H1 (cell line): ENCODE measurements around the gene ZNF556. TPM values are rescaled to one million over a fixed set of nuclear protein-coding genes. Genes with fewer than 3 reads are reported as not detected.
A peak's percentile ranks its signal among the peaks of the same experiment; 100 is the strongest.

Source experiments
- CTCF ChIA-PET: fragments of 300-600 bp; sonication (Branson Sonifier 250); formaldehyde crosslinking; loops from one replicate; lab custom pipeline; 2021; ENCODE audit not compliant: partially characterized antibody; lab: Charles Lee
- POLR2A ChIA-PET: fragments of 300-600 bp; sonication (Branson Sonifier 250); formaldehyde crosslinking; loops from one replicate; lab custom pipeline; 2021; ENCODE audit warnings: inconsistent platforms; ENCODE audit not compliant: partially characterized antibody; lab: Charles Lee
- DNase-seq, 2 experiments: peaks; one replicate each; pipeline versions ENCODE4 v3.0.0 to v3.0.0-alpha.2; 2010 to 2022; ENCODE audit warnings: low spot score in 2 of 2, low read depth in 1 of 2, mixed read lengths in 1 of 2
- FAIRE-seq: peaks from 2 replicates; lab custom pipeline; 2011; peaks lifted over from hg19 to GRCh38; lab: Jason Lieb, UNC
- H2AFZ ChIP-seq: 2 replicates; pipeline ENCODE4 v1.8.1; 2012; ENCODE audit warnings: low read length, inconsistent platforms
- H2AK5ac ChIP-seq: 2 replicates; pipeline ENCODE4 v1.6.1; 2013; ENCODE audit warnings: low read depth, low read length
- H2BK120ac ChIP-seq: replicated peaks from 2 replicates; pipeline ENCODE3; 2013; ENCODE audit warnings: low read depth, low read length, inconsistent platforms
- H2BK12ac ChIP-seq: 2 replicates; pipeline ENCODE4 v1.6.1; 2013; ENCODE audit warnings: low read depth, low read length
- H2BK15ac ChIP-seq: 2 replicates; pipeline ENCODE4 v1.6.1; 2013; ENCODE audit warnings: low read length
- H2BK20ac ChIP-seq: 2 replicates; pipeline ENCODE4 v1.6.1; 2013; ENCODE audit warnings: low read length
- H2BK5ac ChIP-seq: 2 replicates; pipeline ENCODE4 v1.6.1; 2013; ENCODE audit warnings: low read depth, low read length
- H3K14ac ChIP-seq: 2 replicates; pipeline ENCODE4 v1.6.1; 2013; ENCODE audit warnings: inconsistent platforms; ENCODE audit not compliant: insufficient read length
- H3K18ac ChIP-seq: 2 replicates; pipeline ENCODE4 v1.6.1; 2013; ENCODE audit warnings: low read length; ENCODE audit errors: extremely low read depth
- H3K23ac ChIP-seq: 2 replicates; pipeline ENCODE4 v1.6.1; 2013; ENCODE audit warnings: inconsistent platforms; ENCODE audit not compliant: insufficient read length
- H3K23me2 ChIP-seq: 2 replicates; pipeline ENCODE4 v1.6.1; 2013; ENCODE audit warnings: low read depth, low read length
- H3K27ac ChIP-seq: 2 replicates; pipeline ENCODE4 v1.6.1; 2011; ENCODE audit warnings: low read depth, low read length, inconsistent platforms
- H3K27me3 ChIP-seq, 4 experiments: replicated peaks in 1 of 4; 1 replicate in 1 of 4; 2 replicates in 3 of 4; pipeline versions ENCODE4 v1.6.1 to v1.8.1; 2011 to 2013; ENCODE audit warnings: low read length in 3 of 4, mild to moderate bottlenecking in 3 of 4, inconsistent platforms in 2 of 4, mixed read lengths in 2 of 4, moderate library complexity in 1 of 4; ENCODE audit not compliant: control insufficient read depth in 3 of 4, insufficient read depth in 3 of 4; ENCODE audit errors: extremely low read depth in 1 of 4
- H3K36me3 ChIP-seq, 4 experiments: 2 replicates each; pipeline versions ENCODE4 v1.6.1 to v1.8.1; 2011 to 2013; ENCODE audit warnings: mild to moderate bottlenecking in 4 of 4, low read length in 3 of 4, moderate library complexity in 2 of 4, control low read depth in 1 of 4, inconsistent platforms in 1 of 4; ENCODE audit not compliant: insufficient read depth in 4 of 4, control insufficient read depth in 2 of 4
- H3K4ac ChIP-seq: replicated peaks from 2 replicates; pipeline ENCODE3; 2013; ENCODE audit warnings: low read length, low read depth, mixed read lengths, inconsistent platforms; ENCODE audit not compliant: insufficient read length
- H3K4me1 ChIP-seq, 4 experiments: replicated peaks in 1 of 4; 1 replicate in 1 of 4; 2 replicates in 3 of 4; pipeline versions ENCODE4 v1.6.1 to v1.8.1; 2011 to 2013; ENCODE audit warnings: low read length in 3 of 4, inconsistent platforms in 2 of 4, mixed read lengths in 1 of 4; ENCODE audit not compliant: insufficient read depth in 4 of 4, control insufficient read depth in 3 of 4
- H3K4me2 ChIP-seq, 2 experiments: 2 replicates each; pipeline versions ENCODE4 v1.6.1 to v1.8.1; 2011 to 2013; ENCODE audit warnings: low read depth in 2 of 2, low read length in 2 of 2, control low read depth in 1 of 2, inconsistent platforms in 1 of 2, mild to moderate bottlenecking in 1 of 2; ENCODE audit not compliant: insufficient read depth in 1 of 2
- H3K4me3 ChIP-seq, 4 experiments: fragments of 200-600, 300-600 bp in 1 of 4; sonication (generic), shearing (Covaris generic), sonication (Bioruptor Twin) in 1 of 4; 2 replicates each; pipeline versions ENCODE4 v1.5.1 to v1.8.1; 2011 to 2016; ENCODE audit warnings: low read length in 4 of 4, low read depth in 3 of 4, control low read depth in 2 of 4, inconsistent platforms in 2 of 4, mild to moderate bottlenecking in 2 of 4, mixed read lengths in 1 of 4, moderate library complexity in 1 of 4; ENCODE audit not compliant: insufficient read depth in 2 of 4; ENCODE audit errors: extremely low read depth in 1 of 4
- H3K56ac ChIP-seq: replicated peaks from 2 replicates; pipeline ENCODE3; 2013; ENCODE audit warnings: low read depth, mild to moderate bottlenecking, mixed read lengths, low read length, inconsistent platforms; ENCODE audit not compliant: insufficient read length
- H3K79me1 ChIP-seq: 2 replicates; pipeline ENCODE4 v1.6.1; 2013; ENCODE audit warnings: low read depth, low read length, control low read depth
- H3K79me2 ChIP-seq, 2 experiments: 2 replicates each; pipeline versions ENCODE4 v1.6.1 to v1.8.1; 2012 to 2013; ENCODE audit warnings: low read length in 2 of 2, mild to moderate bottlenecking in 2 of 2, inconsistent platforms in 1 of 2; ENCODE audit not compliant: insufficient read depth in 2 of 2, control insufficient read depth in 1 of 2
- H3K9ac ChIP-seq, 4 experiments: replicated peaks in 1 of 4; 1 replicate in 1 of 4; 2 replicates in 3 of 4; pipeline versions ENCODE4 v1.6.1 to v1.8.1; 2011 to 2013; ENCODE audit warnings: low read depth in 3 of 4, low read length in 3 of 4, control low read depth in 2 of 4, mild to moderate bottlenecking in 2 of 4, moderate library complexity in 2 of 4, inconsistent platforms in 1 of 4; ENCODE audit errors: extremely low read depth in 1 of 4
- H3K9me3 ChIP-seq, 2 experiments: 2 replicates each; pipeline versions ENCODE4 v1.6.1 to v1.8.1; 2012 to 2013; ENCODE audit warnings: mild to moderate bottlenecking in 2 of 2, moderate library complexity in 2 of 2, control low read depth in 1 of 2, inconsistent platforms in 1 of 2, low read depth in 1 of 2, low read length in 1 of 2, mixed read lengths in 1 of 2; ENCODE audit not compliant: insufficient read depth in 2 of 2
- H4K20me1 ChIP-seq, 2 experiments: replicated peaks in 1 of 2; 2 replicates each; pipeline versions ENCODE3 to v1.8.1; 2011 to 2013; ENCODE audit warnings: inconsistent platforms in 2 of 2, low read length in 2 of 2, mild to moderate bottlenecking in 1 of 2; ENCODE audit not compliant: insufficient read depth in 2 of 2, control insufficient read depth in 1 of 2
- H4K5ac ChIP-seq: 2 replicates; pipeline ENCODE4 v1.6.1; 2013; ENCODE audit warnings: low read length, low read depth, mixed read lengths, inconsistent platforms; ENCODE audit not compliant: insufficient read length
- H4K8ac ChIP-seq: 2 replicates; pipeline ENCODE4 v1.8.0; 2013; ENCODE audit warnings: mild to moderate bottlenecking, moderate library complexity, low read length, inconsistent platforms; ENCODE audit not compliant: insufficient read depth; ENCODE audit errors: extremely low read depth
- H4K91ac ChIP-seq: replicated peaks from 2 replicates; pipeline ENCODE3; 2013; ENCODE audit warnings: low read length, mixed read lengths, inconsistent platforms; ENCODE audit not compliant: insufficient read length
- CEBPB ChIP-seq: IDR thresholded peaks from 2 replicates; pipeline ENCODE4 v1.6.1; 2012; ENCODE audit warnings: low read depth, low read length
- CREB1 ChIP-seq: IDR thresholded peaks from 2 replicates; pipeline ENCODE4 v1.6.1; 2012; ENCODE audit warnings: inconsistent platforms
- JUND ChIP-seq: IDR thresholded peaks from 2 replicates; pipeline ENCODE4 v1.6.1; 2011; ENCODE audit warnings: mild to moderate bottlenecking, improper control_type of control experiment, low read length
- KDM4A ChIP-seq: IDR thresholded peaks from one replicate; pipeline ENCODE4 v1.7.1; 2012; ENCODE audit warnings: low read depth, mild to moderate bottlenecking, moderate library complexity, low read length, inconsistent platforms; ENCODE audit not compliant: severe bottlenecking
- SIN3A ChIP-seq, 2 experiments: IDR thresholded peaks in 1 of 2; conservative IDR thresholded peaks in 1 of 2; 2 replicates each; pipeline ENCODE4 v1.6.1; 2011 to 2012; ENCODE audit warnings: low read length in 2 of 2, improper control_type of control experiment in 1 of 2, low read depth in 1 of 2, mild to moderate bottlenecking in 1 of 2
- TAF1 ChIP-seq: IDR thresholded peaks from 2 replicates; pipeline ENCODE4 v1.6.1; 2011; ENCODE audit warnings: mild to moderate bottlenecking, low read depth, low read length
- TBP ChIP-seq: IDR thresholded peaks from 2 replicates; pipeline ENCODE4 v1.6.1; 2011; ENCODE audit warnings: low read depth, low read length, improper control_type of control experiment
- WGBS, 2 experiments: shearing (Covaris generic) in 1 of 2; methylation state at CpG; one replicate each; pipeline versions ENCODE4 v1.1.6 to v1.1.7; 2013 to 2015; ENCODE audit warnings: low lambda C conversion rate in 2 of 2, mixed read lengths in 2 of 2, inconsistent platforms in 1 of 2, low coverage in 1 of 2, missing lambda C conversion rate in 1 of 2; ENCODE audit not compliant: insufficient replicate concordance in 2 of 2, insufficient coverage in 1 of 2, insufficient read length in 1 of 2; ENCODE audit errors: extremely low coverage in 1 of 2, missing lambda C conversion rate in 1 of 2; 5-methylcytosine and 5-hydroxymethylcytosine counted together
- polyA plus RNA-seq, 7 experiments: library from polyadenylated mRNA; depleted of rRNA in 3 of 7; stranded (reverse) in 5 of 7; unstranded in 2 of 7; fragments of >200 nt in 5 of 7; fragments of 200-250 nt in 2 of 7; gene quantifications; 1 replicate in 5 of 7; 2 replicates in 1 of 7; 4 replicates in 1 of 7; pipeline versions ENCODE4 v1.2.1 to v1.2.3, GENCODE V29; 2011 to 2013; ENCODE audit warnings: missing spikeins in 2 of 7, mixed read lengths in 2 of 7
- total RNA-seq: library from RNA; stranded (reverse); fragmentation: NEBNext Ultra II Directional; extraction: Animal tissue kit (Norgen Biotek cat#: 25700); gene quantifications from 2 replicates; pipeline ENCODE4 v1.2.1, GENCODE V29; 2021
- TF ChIP-seq, protein P1 (sequence below): IDR thresholded peaks from 2 replicates; pipeline ENCODE4 v1.6.1; 2012; ENCODE audit warnings: inconsistent platforms
- TF ChIP-seq, protein P2 (sequence below): IDR thresholded peaks from 2 replicates; pipeline ENCODE4 v1.6.1; 2012; ENCODE audit warnings: inconsistent platforms

The ZNF556 gene
- total and polyA plus RNA-seq, 2 of the 8 experiments (the other 6 are each of a cell fraction or from before 2014, with no cell fraction given), result not detected

DNA sequence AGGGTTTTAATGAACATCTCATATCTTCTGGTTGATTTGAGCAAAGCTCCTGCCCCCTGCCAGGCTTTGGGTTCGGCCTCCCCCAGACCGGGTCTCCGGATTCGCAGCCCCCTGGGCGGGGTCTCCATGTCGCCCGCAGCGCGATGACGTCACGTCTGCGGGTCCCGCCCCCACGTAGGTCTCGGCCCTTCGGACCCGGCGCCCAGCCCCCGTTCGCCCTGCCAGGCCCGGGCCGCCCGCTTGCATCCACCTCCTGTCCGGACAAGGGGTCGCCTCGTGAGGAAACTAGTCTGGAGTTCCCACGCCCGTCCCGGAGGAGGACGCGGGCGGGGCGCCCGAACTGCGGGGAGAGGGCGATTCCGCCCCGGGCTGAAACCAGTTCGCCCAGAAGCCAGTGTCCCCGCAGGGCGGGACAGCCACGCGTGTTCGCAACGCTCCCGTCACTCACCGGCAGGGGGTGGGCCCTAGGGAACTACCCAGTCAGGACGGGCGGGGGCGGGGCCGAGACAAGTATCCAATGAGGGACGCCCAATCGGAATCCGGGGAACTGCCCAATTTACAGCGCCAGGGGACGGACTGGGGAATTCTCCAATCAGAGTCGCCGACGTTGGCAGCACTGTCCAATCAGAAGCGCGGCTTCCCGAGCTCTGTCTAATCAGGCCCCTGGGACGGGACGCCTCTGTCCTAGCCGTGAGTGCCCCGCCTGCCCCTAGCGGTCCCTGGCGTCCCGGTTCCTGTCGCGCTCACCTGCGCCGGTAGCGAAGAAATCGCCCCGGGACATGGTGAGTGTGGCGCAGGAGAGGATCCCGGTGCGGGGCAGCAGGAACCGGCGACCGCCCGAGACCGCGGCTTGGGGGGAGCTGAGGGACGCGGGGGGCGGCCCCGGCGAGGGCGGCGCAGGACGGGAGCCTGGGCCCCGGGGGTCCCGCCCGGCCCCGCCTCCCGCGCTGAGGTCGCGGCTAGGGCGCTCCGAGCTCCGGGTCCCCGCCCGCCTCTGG, 26.0 kb upstream of the ZNF556 start, which contains the start of gene ZNF555:
Gene ZNF555 (plus strand): TSS at position 682 of the 998 bp plus-strand sequence. CDS start 98 bp downstream, at position 780.
- peak within 1 kb of the TSS; percentile 69; the same call in 1 of the 2 replicates for H2BK5ac ChIP-seq
- no peak within 1 kb of the TSS for H2BK12ac ChIP-seq
- FAIRE-seq (no peak), DNase-seq (peak; percentile 95 to 97)
- H3K14ac ChIP-seq, result no peak within 1 kb of the TSS
- H4K20me1 ChIP-seq, result no peaks in the 10 kb centered on the region
- WGBS, 2 experiments, result 2% methylated on average over 51 of the region's 106 CpGs; no CpG with 5 or more reads in 1 of the 2 experiments
- no peak within 1 kb of the TSS for H4K91ac ChIP-seq
- peak within 1 kb of the TSS; percentile 63; the same call in 1 of the 2 replicates for H3K27ac ChIP-seq
- peak within 1 kb of the TSS; percentile 38 for H3K18ac ChIP-seq
- peak within 1 kb of the TSS; percentile 90 for H4K8ac ChIP-seq
- peak within 1 kb of the TSS; percentile 53 for H3K4ac ChIP-seq
- no peak within 1 kb of the TSS for H3K23ac ChIP-seq
- H2BK120ac ChIP-seq, result no peak within 1 kb of the TSS
- peaks cover 0 to 6% (median 2%) of the 10 kb centered on the region in 4 experiments; a peak in 3 of 7 replicates for H3K27me3 ChIP-seq
- peaks cover 22 to 32% of the 10 kb centered on the region in 2 experiments for H3K9me3 ChIP-seq
- H2BK20ac ChIP-seq, result no peak within 1 kb of the TSS
- H3K36me3 ChIP-seq, result peaks cover 0 to 7% (median 0%) of the 10 kb centered on the region in 4 experiments; a peak in 2 of 8 replicates
- CTCF ChIA-PET, result interaction anchor here (0.6 to 2.3 kb wide), 10 partner anchors 10 to 61 kb away, joined by 3 to 7 read pairs (median 4); partner anchors contain the start of gene ZNF554
- no peak within 1 kb of the TSS for H2AK5ac ChIP-seq
- peak within 1 kb of the TSS; percentile 25; the same call in 1 of the 2 replicates for H2AFZ ChIP-seq
- peak within 1 kb of the TSS; percentile 46 for H3K56ac ChIP-seq
- no peaks in the 10 kb centered on the region; the same call in 1 of the 2 replicates for H3K79me1 ChIP-seq
- peak within 1 kb of the TSS; percentile 68 to 81 for H3K4me2 ChIP-seq
- POLR2A ChIA-PET, result interaction anchor here (1.0 to 1.6 kb wide), 4 partner anchors 13 to 365 kb away, joined by 3 to 4 read pairs (median 4); partner anchors contain the start of gene GADD45B
- H2BK15ac ChIP-seq, result no peak within 1 kb of the TSS
- H3K4me1 ChIP-seq, result no peaks in the 10 kb centered on the region; a peak in 3 of 7 replicates
- no peaks in the 10 kb centered on the region; the same call in 1 of the 2 replicates for H3K23me2 ChIP-seq
- H3K9ac ChIP-seq, result peak within 1 kb of the TSS in 3 of 4 experiments; percentile 45 to 51 (median 45); a peak in 4 of 7 replicates
- H4K5ac ChIP-seq, result peak within 1 kb of the TSS; percentile 80
- peak within 1 kb of the TSS; percentile 53 to 76 (median 67) for H3K4me3 ChIP-seq
- H3K79me2 ChIP-seq, result no peaks in the 10 kb centered on the region; a peak in 1 of 4 replicates
- TF ChIP-seq CREB1 (peak; percentile 91), SIN3A (conservative IDR thresholded peaks at IDR 0.05 in 1 of 2, IDR thresholded peaks at IDR 0.05 in 1 of 2; ENCODE audit: low read depth in 1 of 2, low read length in 2 of 2) (peak in 1 of 2 experiments; percentile 53; a peak in 1 of 4 replicates), TAF1 (no peak), TBP (peak; percentile 40; the same call in 1 of the 2 replicates), JUND (peak; percentile 85), CEBPB (no peak), KDM4A (peak; percentile 99)
- TF ChIP-seq, protein P1, sequence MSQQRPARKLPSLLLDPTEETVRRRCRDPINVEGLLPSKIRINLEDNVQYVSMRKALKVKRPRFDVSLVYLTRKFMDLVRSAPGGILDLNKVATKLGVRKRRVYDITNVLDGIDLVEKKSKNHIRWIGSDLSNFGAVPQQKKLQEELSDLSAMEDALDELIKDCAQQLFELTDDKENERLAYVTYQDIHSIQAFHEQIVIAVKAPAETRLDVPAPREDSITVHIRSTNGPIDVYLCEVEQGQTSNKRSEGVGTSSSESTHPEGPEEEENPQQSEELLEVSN, result 0 out of 2 replicates have a peak, but pooled peaks have one; percentile 36
- TF ChIP-seq, protein P2, sequence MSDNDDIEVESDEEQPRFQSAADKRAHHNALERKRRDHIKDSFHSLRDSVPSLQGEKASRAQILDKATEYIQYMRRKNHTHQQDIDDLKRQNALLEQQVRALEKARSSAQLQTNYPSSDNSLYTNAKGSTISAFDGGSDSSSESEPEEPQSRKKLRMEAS, result peak; percentile 45; the same call in 1 of the 2 replicates
